Heart left ventricle (tissue), 16 donors: ENCODE results near the gene RSAD2. TPM values are rescaled to one million over a fixed set of nuclear protein-coding genes. Genes with fewer than 3 reads are reported as not detected.
"Not testable (repeated sequence)": the region's sequence is repeated elsewhere in the genome, so short reads cannot be mapped to it uniquely, and the experiment has no call there.

ENCODE experiments used
- ATAC-seq, 4 donors: fragments of 200-7000 bp; cut with Tn5 transposase; one replicate each; pipeline ENCODE4 v1.9.1; 2020 to 2022; ENCODE audit warnings: moderate library complexity in 4 of 4, mild to moderate bottlenecking in 3 of 4, moderate number of reproducible peaks in 1 of 4
- DNase-seq, 5 donors: peaks; one replicate each; pipeline ENCODE4 v3.0.0-alpha.2; 2020
- H3K27ac ChIP-seq, 12 donors: fragments of 200-600 bp; sonication (generic) in 4 of 12; one replicate each; pipeline versions ENCODE4 v1.5.0 to v1.8.0; 2016 to 2022; ENCODE audit warnings: mild to moderate bottlenecking in 2 of 12
- H3K27me3 ChIP-seq, 9 donors: fragments of 200-600 bp; sonication (generic) in 2 of 9; one replicate each; pipeline versions ENCODE4 v1.5.1 to v1.8.0; 2016 to 2022; ENCODE audit warnings: mild to moderate bottlenecking in 3 of 9
- H3K36me3 ChIP-seq, 9 donors: fragments of 200-600 bp; sonication (generic) in 2 of 9; one replicate each; pipeline versions ENCODE4 v1.5.0 to v1.8.0; 2018 to 2022; ENCODE audit warnings: mild to moderate bottlenecking in 2 of 9
- H3K4me1 ChIP-seq, 12 donors: fragments of 200-600 bp; sonication (generic) in 4 of 12; one replicate each; pipeline versions ENCODE4 v1.5.0 to v1.8.0; 2016 to 2022; ENCODE audit warnings: mild to moderate bottlenecking in 3 of 12
- H3K4me3 ChIP-seq, 12 donors: fragments of 200-600 bp; sonication (generic) in 4 of 12; one replicate each; pipeline versions ENCODE4 v1.5.0 to v1.8.0; 2017 to 2022; ENCODE audit warnings: mild to moderate bottlenecking in 9 of 12, moderate library complexity in 4 of 12
- H3K9me3 ChIP-seq, 12 donors: fragments of 200-600 bp; sonication (generic) in 4 of 12; one replicate each; pipeline versions ENCODE4 v1.5.0 to v1.8.0; 2016 to 2022; ENCODE audit warnings: mild to moderate bottlenecking in 1 of 12
- CTCF ChIP-seq, 12 donors: fragments of 200-600 bp; sonication (generic) in 4 of 12; IDR thresholded peaks; one replicate each; pipeline versions ENCODE4 v1.5.0 to v1.8.0; 2018 to 2022; ENCODE audit warnings: antibody characterized with exemption in 12 of 12, mild to moderate bottlenecking in 5 of 12
- POLR2A ChIP-seq, 2 donors: fragments of 450-650 bp; IDR thresholded peaks; one replicate each; pipeline ENCODE4 v1.6.1; 2017; ENCODE audit warnings: antibody characterized with exemption in 2 of 2, mild to moderate bottlenecking in 2 of 2, moderate library complexity in 2 of 2
- WGBS, 4 donors: extraction: QIAGEN DNeasy Blood & Tissue Kit in 2 of 4; methylation state at CpG; one replicate each; pipeline versions ENCODE4 v1.1.5 to v1.1.7; 2013 to 2018; 5-methylcytosine and 5-hydroxymethylcytosine counted together
- intact Hi-C, 10 donors: fragments of 100-400 bp; cut with DNase I; formaldehyde crosslinking; loops; one replicate each; pipeline versions ENCODE4 v1.11.1 to v1.14.2; 2022
- polyA plus RNA-seq, 2 donors: library from polyadenylated mRNA; stranded (reverse); fragments of 200-250 nt; gene quantifications; one replicate each; pipeline ENCODE4 v1.2.3, GENCODE V29; 2013
- total RNA-seq, 9 donors: library from RNA; depleted of rRNA in 2 of 9; stranded (reverse); fragments of >200 nt in 2 of 9; fragmentation: NEBNext Ultra II Directional in 3 of 9; extraction: Animal tissue kit (Norgen Biotek cat#: 25700) in 3 of 9; gene quantifications; one replicate each; pipeline versions ENCODE4 v1.1.0 to v1.2.4, GENCODE V29; 2016 to 2023
- donor health status: ischemic (EF 13 %, LVEDD 7.1; RV severe dilation, severe dysfunction).
- donor health status: healthy with polysubstance abuse.
- donor health status: DM: no; HTN: yes; CAD: no.
- donor health status: DM: no; HTN: no; CAD: no.
- donor health status: ischemic (EF 25% LVEDD 6.9; RV normal size, moderate dysfunction).
- donor health status: ischemic (EF 25% LVEDD 5.7; RV mildly dilated, moderate dysfunction).
- donor health status: healthy.
- donor health status: DM: yes; HTN: yes; CAD: no.
- donor health status: ischemic (EF 35%, LVEDD 5.7; RV mildly dilated, moderate dysfunction).
- donor health status: nonischemic (EF 11% LVEDD 7.7; RV severe dilation, severe dysfunction).
- donor health status: DM: yes; HTN: yes; CAD: no.
- donor health status: PGD.
- donor health status: ischemic (EF 29% LVEDD 5.4; RV normal size, mild dysfunction).
- donor health status: nonischemic (EF 23%, LVEDD 6.1; RV moderate dilation, normal function).

The RSAD2 gene
- total and polyA plus RNA-seq, 11 donors: 1.2 to 18.0 (median 4.7) TPM

- intact Hi-C loops: no loop called here
- Histone ChIP-seq H3K4me1 (peaks cover 0 to 74% (median 13%) of the 10 kb centered on the region in 12 donors), H3K9me3 (no peaks in the 10 kb centered on the region), H3K36me3 (no peaks in the 10 kb centered on the region), H3K4me3 (no peak overlapping the region), H3K27ac (no peak overlapping the region), H3K27me3 (no peaks in the 10 kb centered on the region)
- TF ChIP-seq CTCF (IDR thresholded peaks at IDR 0.05) (no peak), POLR2A (IDR thresholded peaks at IDR 0.05) (no peak)
- 81 to 86% (median 86%) methylated on average over 3 of the region's 3 CpGs for WGBS, 4 donors
- DNase-seq: no peak
- no peak for ATAC-seq
Observed at GRCh38 chr2:6933911-6934310, 56.3 kb downstream of the RSAD2 start.

DNA sequence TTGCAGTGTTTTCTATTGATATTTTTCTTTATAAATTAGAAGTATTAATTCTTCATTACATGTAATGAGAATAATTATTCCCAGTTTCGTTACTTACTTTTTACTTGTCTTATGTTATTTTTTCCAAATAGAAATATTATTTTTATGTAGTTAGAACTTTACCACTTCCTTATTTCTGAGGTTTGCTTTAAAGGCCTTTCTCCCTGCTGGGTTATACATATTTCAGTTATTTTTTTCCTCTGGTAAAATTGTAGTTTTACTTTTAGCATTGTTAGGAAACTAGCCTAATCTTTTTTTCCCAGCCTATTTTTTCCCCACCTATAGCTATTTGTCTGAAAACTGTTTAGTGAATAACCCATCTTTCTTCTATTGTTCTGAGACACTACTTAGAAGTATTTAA, 56.8 kb downstream of the RSAD2 start:
- WGBS, 4 donors: 85 to 94% (median 91%) methylated on average over 1 of the region's 1 CpG
- intact Hi-C loops: no loop called here
- ATAC-seq: no peak

GRCh38 chr2:6934758-6935651, 57.4 kb downstream of the RSAD2 start:
- Histone ChIP-seq H3K9me3 (no peaks in the 10 kb centered on the region), H3K4me3 (no peak overlapping the region), H3K36me3 (no peaks in the 10 kb centered on the region), H3K27me3 (no peaks in the 10 kb centered on the region), H3K4me1 (peaks cover 0 to 70% (median 6%) of the 10 kb centered on the region in 12 donors), H3K27ac (no peak overlapping the region)
- 74 to 83% (median 79%) methylated on average over 11 of the region's 11 CpGs for WGBS, 4 donors
- TF ChIP-seq POLR2A (IDR thresholded peaks at IDR 0.05): no peak
- TF ChIP-seq CTCF (IDR thresholded peaks at IDR 0.05): no peak
- intact Hi-C loops: no loop called here
- DNase-seq (no peak), ATAC-seq (no peak)

More for the DNA sequence above, 56.8 kb downstream of the RSAD2 start:
- Histone ChIP-seq H3K27me3 (no peaks in the 10 kb centered on the region), H3K36me3 (no peaks in the 10 kb centered on the region), H3K4me1 (peaks cover 0 to 75% (median 11%) of the 10 kb centered on the region in 12 donors), H3K27ac (no peak overlapping the region), H3K9me3 (no peaks in the 10 kb centered on the region), H3K4me3 (no peak overlapping the region)
- TF ChIP-seq CTCF (IDR thresholded peaks at IDR 0.05): no peak
- no peak for DNase-seq

GRCh38 chr2:6935652-6936020, 58.1 kb downstream of the RSAD2 start:
- WGBS, 4 donors: 84 to 92% (median 90%) methylated on average over 4 of the region's 4 CpGs
- H3K36me3 ChIP-seq, H3K9me3 ChIP-seq, intact Hi-C loops, DNase-seq, H3K27ac ChIP-seq, ATAC-seq, H3K4me3 ChIP-seq, H3K27me3 ChIP-seq: not testable (repeated sequence)
- peaks cover 0 to 64% (median 5%) of the 10 kb centered on the region in 12 donors for H3K4me1 ChIP-seq
